ENCODE measurements around the gene UHRF1. TPM values are rescaled to one million over a fixed set of nuclear protein-coding genes. Genes with fewer than 3 reads are reported as not detected.

UHRF1 gene
- total RNA-seq: 1 to 10 TPM; 1.7 to 7.2 (median 3.0) TPM

GRCh38 chr19:4909156-4909896 lies at the start of gene UHRF1:
Gene UHRF1, plus strand, starts transcription at chr19:4909501. Its CDS starts 1,385 bp downstream, at chr19:4910886.
- Histone ChIP-seq H3K27ac (peak within 1 kb of the TSS; percentile 14 to 77 (median 40)), H3K4me1 (peaks cover 0 to 34% (median 29%) of the 10 kb centered on the region in 4 donors), H3K36me3 (no peaks in the 10 kb centered on the region), H3K4me3 (peak within 1 kb of the TSS; percentile 41 to 78 (median 46)), H3K9me3 (no peaks in the 10 kb centered on the region), H3K27me3 (peaks cover 0 to 12% of the 10 kb centered on the region in 2 donors)
- no peak for DNase-seq (ENCODE audit: low spot score in 2 of 2)
- WGBS, 2 donors: 4 to 5% methylated on average over 18 to 46 of the region's 89 CpGs
- TF ChIP-seq EP300 (IDR thresholded peaks at IDR 0.05) (no peak), POLR2A (IDR thresholded peaks at IDR 0.05) (no peak), CTCF (IDR thresholded peaks at IDR 0.05) (no peak)

DNA sequence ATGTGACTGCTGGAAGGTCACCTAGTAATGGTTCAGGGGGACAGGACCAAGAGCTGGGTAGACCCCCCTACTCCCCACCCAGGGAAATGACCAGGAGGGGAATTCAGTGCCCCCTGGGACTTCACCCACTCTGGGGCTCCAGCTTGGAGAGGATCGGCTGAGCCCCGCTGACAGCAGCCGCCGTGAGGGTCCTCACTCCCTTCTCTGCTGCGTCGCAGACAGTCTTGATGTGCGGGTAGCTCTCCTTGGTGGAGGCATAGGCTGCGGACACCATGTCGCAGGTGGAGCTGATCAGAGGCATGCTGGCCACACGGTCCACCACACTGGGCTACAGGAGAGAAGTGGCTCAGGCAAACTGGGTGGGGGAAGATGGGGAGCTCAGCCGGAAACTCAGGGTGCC lies 49.6 kb upstream of the UHRF1 start:
- no peak for DNase-seq (ENCODE audit: low spot score in 2 of 2)
- Histone ChIP-seq H3K27me3 (no peaks in the 10 kb centered on the region), H3K4me3 (no peak overlapping the region), H3K4me1 (no peaks in the 10 kb centered on the region), H3K36me3 (peaks cover 2 to 81% (median 12%) of the 10 kb centered on the region in 3 donors), H3K9me3 (no peaks in the 10 kb centered on the region), H3K27ac (no peak overlapping the region)
- TF ChIP-seq CTCF (IDR thresholded peaks at IDR 0.05) (no peak), EP300 (IDR thresholded peaks at IDR 0.05) (no peak), POLR2A (IDR thresholded peaks at IDR 0.05) (no peak)
- WGBS, 2 donors: 84 to 96% methylated on average over 4 to 11 of the region's 11 CpGs

GRCh38 chr19:4861147-4861546 lies 48.2 kb upstream of the UHRF1 start:
- 68 to 73% methylated on average over 3 to 10 of the region's 10 CpGs for WGBS, 2 donors
- Histone ChIP-seq H3K9me3 (no peaks in the 10 kb centered on the region), H3K4me3 (no peak overlapping the region), H3K36me3 (peaks cover 2 to 70% (median 12%) of the 10 kb centered on the region in 3 donors), H3K27ac (no peak overlapping the region), H3K4me1 (peaks cover 0 to 7% (median under 1%) of the 10 kb centered on the region in 4 donors), H3K27me3 (no peaks in the 10 kb centered on the region)
- DNase-seq (ENCODE audit: low spot score in 2 of 2): no peak
- TF ChIP-seq POLR2A (IDR thresholded peaks at IDR 0.05) (no peak), CTCF (IDR thresholded peaks at IDR 0.05) (no peak), EP300 (IDR thresholded peaks at IDR 0.05) (no peak)

GRCh38 chr19:4866595-4867424 lies 42.5 kb upstream of the UHRF1 start:
- WGBS, 2 donors: 2 to 5% methylated on average over 14 to 21 of the region's 22 CpGs
- Histone ChIP-seq H3K27ac (peak overlapping the region; percentile 79 to 95 (median 92)), H3K4me3 (peak overlapping the region; percentile 67 to 92 (median 76)), H3K36me3 (peaks cover 0 to 15% (median 0%) of the 10 kb centered on the region in 3 donors), H3K27me3 (no peaks in the 10 kb centered on the region), H3K4me1 (peaks cover 0 to 19% (median 12%) of the 10 kb centered on the region in 4 donors), H3K9me3 (no peaks in the 10 kb centered on the region)
- no peak for TF ChIP-seq EP300 (IDR thresholded peaks at IDR 0.05)
- TF ChIP-seq POLR2A (IDR thresholded peaks at IDR 0.05): no peak
- no peak for TF ChIP-seq CTCF (IDR thresholded peaks at IDR 0.05)
- DNase-seq (ENCODE audit: low spot score in 2 of 2): peak; percentile 48 to 66
